Thyroid gland (tissue), 4 donors: ENCODE data around the gene MAGI2.

ENCODE experiments used
- POLR2A ChIP-seq, 2 donors: fragments of 450-650 bp; IDR thresholded peaks; one replicate each; pipeline ENCODE4 v1.6.1; 2017; ENCODE audit warnings: antibody characterized with exemption in 2 of 2, mild to moderate bottlenecking in 2 of 2, moderate library complexity in 1 of 2
- TF ChIP-seq, protein P1 (sequence below), 6 experiments: fragments of 200-600 bp in 3 of 6; fragments of 450-650 bp in 3 of 6; sonication (generic) in 3 of 6; IDR thresholded peaks; one replicate each; pipeline ENCODE4 v1.5.1; 2016 to 2019; ENCODE audit warnings: antibody characterized with exemption in 6 of 6, mild to moderate bottlenecking in 2 of 6, inconsistent platforms in 1 of 6, moderate library complexity in 1 of 6

DNA sequence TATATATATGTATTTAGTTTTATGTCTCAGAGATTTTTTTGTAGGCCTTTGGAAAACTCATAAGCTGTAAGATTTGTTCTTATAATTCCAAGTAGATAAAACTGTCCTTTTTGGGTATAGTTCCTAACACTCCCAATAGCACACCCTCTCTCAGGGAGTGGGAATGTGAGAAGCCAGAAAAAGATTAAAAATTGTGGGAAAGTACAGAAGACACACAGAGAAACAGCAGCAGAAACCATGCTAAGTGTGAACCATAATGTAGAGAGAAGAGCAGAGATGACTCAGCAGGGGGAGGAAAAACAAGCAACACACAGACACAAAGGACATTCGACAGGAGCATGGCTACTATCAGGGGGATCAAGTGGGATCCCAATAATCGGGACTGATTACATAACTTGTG is 401.6 kb downstream of the MAGI2 start:
- TF ChIP-seq, protein P1, sequence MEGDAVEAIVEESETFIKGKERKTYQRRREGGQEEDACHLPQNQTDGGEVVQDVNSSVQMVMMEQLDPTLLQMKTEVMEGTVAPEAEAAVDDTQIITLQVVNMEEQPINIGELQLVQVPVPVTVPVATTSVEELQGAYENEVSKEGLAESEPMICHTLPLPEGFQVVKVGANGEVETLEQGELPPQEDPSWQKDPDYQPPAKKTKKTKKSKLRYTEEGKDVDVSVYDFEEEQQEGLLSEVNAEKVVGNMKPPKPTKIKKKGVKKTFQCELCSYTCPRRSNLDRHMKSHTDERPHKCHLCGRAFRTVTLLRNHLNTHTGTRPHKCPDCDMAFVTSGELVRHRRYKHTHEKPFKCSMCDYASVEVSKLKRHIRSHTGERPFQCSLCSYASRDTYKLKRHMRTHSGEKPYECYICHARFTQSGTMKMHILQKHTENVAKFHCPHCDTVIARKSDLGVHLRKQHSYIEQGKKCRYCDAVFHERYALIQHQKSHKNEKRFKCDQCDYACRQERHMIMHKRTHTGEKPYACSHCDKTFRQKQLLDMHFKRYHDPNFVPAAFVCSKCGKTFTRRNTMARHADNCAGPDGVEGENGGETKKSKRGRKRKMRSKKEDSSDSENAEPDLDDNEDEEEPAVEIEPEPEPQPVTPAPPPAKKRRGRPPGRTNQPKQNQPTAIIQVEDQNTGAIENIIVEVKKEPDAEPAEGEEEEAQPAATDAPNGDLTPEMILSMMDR (IDR thresholded peaks at IDR 0.05) = no peak
- no peak for TF ChIP-seq POLR2A (IDR thresholded peaks at IDR 0.05)
